Thoracic aorta endothelial cell (primary cell): ENCODE results near the gene DNAJC17. TPM values are rescaled to one million over a fixed set of nuclear protein-coding genes. Genes with fewer than 3 reads are reported as not detected.

ENCODE experiments used
- small RNA-seq: library from RNA; depleted of rRNA; stranded (forward); fragments of <200 nt; gene quantifications from one replicate; pipeline ENCODE3, GENCODE V24; 2012
- total RNA-seq: library from RNA; depleted of rRNA; stranded (reverse); fragments of >200 nt; gene quantifications from 2 replicates; pipeline ENCODE4 v1.2.3, GENCODE V29; 2012

DNAJC17 gene
- total RNA-seq, result 21.8 and 35.0 TPM in 2 replicates

GRCh38 chr15:40807028-40807887 is at the start of gene DNAJC17, which contains the start of gene ZFYVE19:
TSS of gene DNAJC17 (minus strand) at chr15:40807473. CDS start at chr15:40807446, 27 bp downstream.
TSS of gene ZFYVE19 (plus strand) at chr15:40807089. CDS start at chr15:40807590, 501 bp downstream.

GRCh38 chr15:40843885-40844695 is 36.8 kb upstream of the DNAJC17 start, which contains the start of gene SPINT1:
TSS of gene SPINT1 (plus strand) at chr15:40844048. CDS start at chr15:40844555, 507 bp downstream.

GRCh38 chr15:40828447-40829036 is 21.3 kb upstream of the DNAJC17 start, which contains the start of gene PPP1R14D:
TSS of gene PPP1R14D (minus strand) at chr15:40828708. CDS start at chr15:40828641, 67 bp downstream.

GRCh38 chr15:40769274-40770146 is 37.8 kb downstream of the DNAJC17 start, which contains the start of gene C15orf62:
TSS of gene C15orf62 (plus strand) at chr15:40769980. CDS start at chr15:40770496, 516 bp downstream.

GRCh38 chr15:40763801-40764628 is 43.3 kb downstream of the DNAJC17 start, which contains the start of gene GCHFR:
TSS of gene GCHFR (plus strand) at chr15:40764068. CDS start at chr15:40764181, 113 bp downstream.

GRCh38 chr15:40754883-40755811 is 52.1 kb downstream of the DNAJC17 start, which contains the start of gene RMDN3:
TSS of gene RMDN3 (minus strand) at chr15:40755254. CDS start at chr15:40754783, 471 bp downstream.

Small RNA genes lying within 50 kb of the gene (small RNA-seq; reads per million reads assigned to genes)
- gene SUMO2P15, result not detected

Other genes with a start within 250 kb of the DNAJC17 start
- 19.8 and 24.1 TPM in 2 replicates for gene CCDC32, start 242.4 kb downstream of the DNAJC17 start, total RNA-seq
- gene RPUSD2, start 238.2 kb downstream of the DNAJC17 start, total RNA-seq, result 10.0 and 10.6 TPM in 2 replicates
- 62.6 and 107 TPM in 2 replicates for gene KNL1, start 213.2 kb downstream of the DNAJC17 start, total RNA-seq
- 10.2 and 12.1 TPM in 2 replicates for gene RAD51, start 112.3 kb downstream of the DNAJC17 start, total RNA-seq
- gene RMDN3, start 52.2 kb downstream of the DNAJC17 start, total RNA-seq, result 28.3 and 32.8 TPM in 2 replicates
- gene GCHFR, start 43.4 kb downstream of the DNAJC17 start, total RNA-seq, result 4.5 and 7.4 TPM in 2 replicates
- 0.40 and 1.0 TPM in 2 replicates for gene C15orf62, start 37.5 kb downstream of the DNAJC17 start, total RNA-seq
- 18.5 and 27.3 TPM in 2 replicates for gene ZFYVE19, start 384 bp downstream of the DNAJC17 start, total RNA-seq
- gene PPP1R14D, start 21.2 kb upstream of the DNAJC17 start, total RNA-seq, result not detected in 2 replicates
- 0.93 and 1.4 TPM in 2 replicates for gene SPINT1, start 36.6 kb upstream of the DNAJC17 start, total RNA-seq
- not detected in 2 replicates for gene RHOV, start 66.8 kb upstream of the DNAJC17 start, total RNA-seq
- gene VPS18, start 87.0 kb upstream of the DNAJC17 start, total RNA-seq, result 38.8 and 42.5 TPM in 2 replicates
- 33.8 and 72.7 TPM in 2 replicates for gene DLL4, start 121.9 kb upstream of the DNAJC17 start, total RNA-seq
- gene CHAC1, start 146.0 kb upstream of the DNAJC17 start, total RNA-seq, result 3.7 and 5.1 TPM in 2 replicates